Peyer's patch (tissue), 4 donors: ENCODE measurements around the gene PRKRIP1.

Source experiments
- CTCF ChIP-seq, 6 experiments: fragments of 450-650 bp in 4 of 6; fragments of 200-600 bp in 2 of 6; sonication (generic) in 1 of 6; IDR thresholded peaks; one replicate each; pipeline ENCODE4 v1.5.1; 2017 to 2019; ENCODE audit warnings: antibody characterized with exemption in 6 of 6, mild to moderate bottlenecking in 3 of 6, moderate library complexity in 1 of 6
- POLR2A ChIP-seq, 2 donors: fragments of 450-650 bp; IDR thresholded peaks; one replicate each; pipeline ENCODE4 v1.5.1; 2017; ENCODE audit warnings: antibody characterized with exemption in 2 of 2, mild to moderate bottlenecking in 2 of 2, moderate library complexity in 2 of 2

- TF ChIP-seq POLR2A (IDR thresholded peaks at IDR 0.05) (no peak), CTCF (IDR thresholded peaks at IDR 0.05) (peak; percentile 69 to 84 (median 77))
These were observed 8.1 kb downstream of the PRKRIP1 start for GRCh38 chr7:102404005-102404861.
